K562 (cell line): ENCODE data around the gene OXSR1. TPM values are rescaled to one million over a fixed set of nuclear protein-coding genes. Genes with fewer than 3 reads are reported as not detected.

Experiments used
- ATAC-seq: fragments of 200-7000 bp; cut with Tn5 transposase; 3 replicates; pipeline ENCODE4 v1.9.1; 2020; ENCODE audit warnings: moderate library complexity
- BruUV-seq: library from RNA; stranded (reverse); fragments of 400-500 nt; replicated peaks from 2 replicates; lab custom pipeline; 2021; lab: Mats Ljungman, UMichigan
- CTCF ChIA-PET: fragments of 300-600 bp; formaldehyde crosslinking; extraction: SDS; loops from one replicate; lab custom pipeline; 2021; ENCODE audit warnings: low intra/inter-chr PET ratio; lab: Yijun Ruan, JAX
- POLR2A ChIA-PET: fragments of 300-600, 350-650 bp; sonication (Branson Sonifier 250); formaldehyde crosslinking; extraction: SDS; loops from one replicate; lab custom pipeline; 2021; ENCODE audit warnings: antibody characterized with exemption, inconsistent platforms; lab: Yijun Ruan, JAX
- DNase-seq, 4 experiments: peaks; one replicate each; pipeline versions ENCODE4 v3.0.0 to v3.0.0-alpha.2; 2011 to 2018; ENCODE audit warnings: low spot score in 3 of 4, mixed read lengths in 3 of 4; ENCODE audit errors: extremely low read depth in 1 of 4
- FAIRE-seq: peaks from 2 replicates; lab custom pipeline; 2011; peaks lifted over from hg19 to GRCh38; lab: Jason Lieb, UNC
- H2AFZ ChIP-seq: 2 replicates; pipeline ENCODE4 v1.6.0; 2011; ENCODE audit warnings: low read depth, low read length, control low read depth, inconsistent platforms
- H3K27ac ChIP-seq: fragments of 200-600 bp; 3 replicates; pipeline ENCODE4 v1.8.0; 2011; ENCODE audit warnings: low read depth, mild to moderate bottlenecking, control low read depth, inconsistent platforms, low read length, moderate library complexity, mixed read lengths; ENCODE audit errors: extremely low read depth
- H3K27me3 ChIP-seq, 2 experiments: fragments of 300-600 bp in 1 of 2; 2 replicates in 1 of 2; 3 replicates in 1 of 2; pipeline versions ENCODE4 v1.6.0 to v1.8.0; 2011; ENCODE audit warnings: inconsistent platforms in 2 of 2, low read length in 2 of 2, mild to moderate bottlenecking in 1 of 2, mixed read lengths in 1 of 2, moderate library complexity in 1 of 2; ENCODE audit not compliant: control insufficient read depth in 2 of 2, insufficient read depth in 2 of 2
- H3K36me3 ChIP-seq: fragments of 300-600 bp; 3 replicates; pipeline ENCODE4 v1.8.0; 2011; ENCODE audit warnings: mild to moderate bottlenecking, low read length, inconsistent platforms; ENCODE audit not compliant: control insufficient read depth, insufficient read depth
- H3K4me1 ChIP-seq, 2 experiments: fragments of 200-600 bp in 1 of 2; replicated peaks in 1 of 2; 2 replicates in 1 of 2; 3 replicates in 1 of 2; pipeline versions ENCODE4 v1.5.1 to v1.8.0; 2011; ENCODE audit warnings: inconsistent platforms in 2 of 2, low read length in 2 of 2, mild to moderate bottlenecking in 1 of 2, mixed read lengths in 1 of 2, moderate library complexity in 1 of 2; ENCODE audit not compliant: control insufficient read depth in 2 of 2, insufficient read depth in 2 of 2
- H3K4me2 ChIP-seq: 2 replicates; pipeline ENCODE4 v1.6.1; 2011; ENCODE audit warnings: low read length, control low read depth, inconsistent platforms, mixed read lengths; ENCODE audit not compliant: insufficient read depth
- H3K4me3 ChIP-seq: fragments of 200-600 bp; sonication (generic), shearing (Covaris generic); 2 replicates; pipeline ENCODE4 v1.5.1; 2016; ENCODE audit warnings: control low read depth, inconsistent platforms
- H3K79me2 ChIP-seq: fragments of 200-600 bp; 3 replicates; pipeline ENCODE4 v1.8.0; 2011; ENCODE audit warnings: low read length, inconsistent platforms; ENCODE audit not compliant: control insufficient read depth, insufficient read depth
- H3K9ac ChIP-seq, 2 experiments: 2 replicates each; pipeline versions ENCODE4 v1.6.0 to v1.6.1; 2011; ENCODE audit warnings: low read depth in 2 of 2, low read length in 2 of 2, control low read depth in 1 of 2, inconsistent platforms in 1 of 2, mild to moderate bottlenecking in 1 of 2, mixed read lengths in 1 of 2; ENCODE audit not compliant: insufficient read depth in 1 of 2
- H3K9me1 ChIP-seq: one replicate; pipeline ENCODE4 v1.6.0; 2011; ENCODE audit warnings: inconsistent platforms, mild to moderate bottlenecking, low read length, moderate library complexity; ENCODE audit not compliant: control insufficient read depth, insufficient read depth
- H3K9me3 ChIP-seq: replicated peaks from 2 replicates; pipeline ENCODE4 v1.5.1; 2011; ENCODE audit warnings: low read depth, low read length, inconsistent platforms; ENCODE audit not compliant: control insufficient read depth, insufficient read depth
- H4K20me1 ChIP-seq: replicated peaks from 2 replicates; pipeline ENCODE4 v1.6.1; 2011; ENCODE audit warnings: low read length, inconsistent platforms, mixed read lengths; ENCODE audit not compliant: control insufficient read depth, insufficient read depth
- ARID1B ChIP-seq: fragments of 450-650 bp; IDR thresholded peaks from 2 replicates; pipeline ENCODE4 v1.6.1; 2016; ENCODE audit warnings: antibody characterized with exemption, mild to moderate bottlenecking, inconsistent platforms
- CREM ChIP-seq: IDR thresholded peaks from 2 replicates; pipeline ENCODE4 v1.6.1; 2014; ENCODE audit warnings: antibody characterized with exemption, low read depth
- FOXK2 ChIP-seq, 2 experiments: fragments of 450-650 bp; IDR thresholded peaks in 1 of 2; conservative IDR thresholded peaks in 1 of 2; 2 replicates each; pipeline ENCODE4 v1.6.1; 2016; ENCODE audit warnings: low read depth in 2 of 2, mild to moderate bottlenecking in 1 of 2
- MYBL2 ChIP-seq, 2 experiments: fragments of 450-650 bp in 1 of 2; sonication (generic) in 1 of 2; formaldehyde crosslinking in 1 of 2; IDR thresholded peaks; 2 replicates each; pipeline versions ENCODE4 v1.6.1 to v1.8.1; 2017 to 2022; ENCODE audit warnings: borderline replicate concordance in 1 of 2, inconsistent platforms in 1 of 2, low read depth in 1 of 2, mild to moderate bottlenecking in 1 of 2, missing genetic modification reagents in 1 of 2, moderate library complexity in 1 of 2
- POLR2AphosphoS5 ChIP-seq: IDR thresholded peaks from 2 replicates; pipeline ENCODE4 v1.6.1; 2011; ENCODE audit warnings: mild to moderate bottlenecking, low read depth, low read length, moderate library complexity; ENCODE audit not compliant: control insufficient read depth, insufficient read depth
- PRMT5 ChIP-seq: sonication (generic); formaldehyde crosslinking; IDR thresholded peaks from 2 replicates; pipeline ENCODE4 v1.5.0; 2020; ENCODE audit warnings: missing genetic modification reagents
- RBM25 ChIP-seq: fragments of 200-400 bp; formaldehyde crosslinking; IDR thresholded peaks from 2 replicates; pipeline ENCODE4 v1.6.1; 2018; ENCODE audit warnings: low read length, low read depth, moderate library complexity; ENCODE audit not compliant: severe bottlenecking
- RREB1 ChIP-seq: fragments of 250-450 bp; sonication (Bioruptor Pico); IDR thresholded peaks from 2 replicates; pipeline ENCODE4 v1.4.0; 2020
- SRSF9 ChIP-seq: fragments of 200-400 bp; formaldehyde crosslinking; IDR thresholded peaks from 2 replicates; pipeline ENCODE4 v1.6.1; 2017; ENCODE audit warnings: low read depth, low read length, borderline replicate concordance
- TAF7 ChIP-seq: fragments of 450-650 bp; IDR thresholded peaks from 2 replicates; pipeline ENCODE4 v1.6.1; 2016; ENCODE audit warnings: missing genetic modification characterization, missing compliant biosample characterization
- ZEB2 ChIP-seq: fragments of 450-650 bp; IDR thresholded peaks from 2 replicates; pipeline ENCODE4 v1.6.1; 2016
- ZNF143 ChIP-seq: sonication (generic); formaldehyde crosslinking; IDR thresholded peaks from 2 replicates; pipeline ENCODE4 v1.9.0; 2022; ENCODE audit warnings: mild to moderate bottlenecking, missing genetic modification reagents
- ZNF184 ChIP-seq: sonication (generic); formaldehyde crosslinking; IDR thresholded peaks from 2 replicates; pipeline ENCODE4 v1.5.0; 2020; ENCODE audit warnings: missing genetic modification reagents
- WGBS: fragments of 100-300 bp; shearing (Covaris generic); methylation state at CpG from one replicate; pipeline ENCODE4 v1.1.6; 2016; ENCODE audit warnings: low coverage, mixed read lengths; ENCODE audit not compliant: insufficient coverage; ENCODE audit errors: missing lambda C conversion rate; 5-methylcytosine and 5-hydroxymethylcytosine counted together
- in situ Hi-C: fragments of 300-500 bp; cut with MboI; formaldehyde crosslinking; loops from 4 replicates; pipeline ENCODE4 v1.15.0; 2018; ENCODE audit warnings: inconsistent platforms, mixed read lengths
- intact Hi-C: fragments of 100-400 bp; cut with micrococcal nuclease; formaldehyde crosslinking; loops from 2 replicates; pipeline ENCODE4 v1.14.2; 2022
- polyA plus RNA-seq, 8 experiments: library from polyadenylated mRNA; depleted of rRNA in 4 of 8; stranded (reverse) in 5 of 8; unstranded in 3 of 8; fragments of >200 nt; fragmentation: Nextera tagmentation in 2 of 8; fragmentation: Illumina TruSeq in 1 of 8; extraction: Ambion mirVana in 2 of 8; extraction: Trizol in 1 of 8; gene quantifications; 2 replicates each; pipeline versions ENCODE4 v1.2.1 to v1.2.3, GENCODE V29; 2011 to 2014; ENCODE audit warnings: inconsistent platforms in 1 of 8, missing spikeins in 1 of 8
- total RNA-seq, 7 experiments: library from RNA; depleted of rRNA in 6 of 7; stranded (reverse); fragments of >200 nt in 6 of 7; fragmentation: Illumina TruSeq in 2 of 7; extraction: Trizol in 2 of 7; gene quantifications; 2 replicates each; pipeline versions ENCODE4 v1.2.1 to v1.2.3, GENCODE V29; 2011 to 2021; ENCODE audit warnings: low replicate concordance in 1 of 7
- TF ChIP-seq, protein P1 (sequence below), 2 experiments: fragments of 250-450 bp in 1 of 2; fragments of 450-650 bp in 1 of 2; sonication (Bioruptor Pico) in 1 of 2; IDR thresholded peaks; 2 replicates each; pipeline versions ENCODE4 v1.6.1 to v1.8.0; 2016 to 2021; ENCODE audit warnings: mild to moderate bottlenecking in 2 of 2, moderate library complexity in 2 of 2, missing compliant biosample characterization in 1 of 2, missing genetic modification characterization in 1 of 2
- TF ChIP-seq, protein P2 (sequence below): sonication (generic); formaldehyde crosslinking; IDR thresholded peaks from 2 replicates; pipeline ENCODE4 v1.5.0; 2020; ENCODE audit warnings: missing genetic modification reagents

The OXSR1 gene
- total and polyA plus RNA-seq, 9 of the 15 experiments (the other 6 are each of a cell fraction or from before 2014, with no cell fraction given), result 15.7 to 87.6 (median 48.7) TPM

- Histone ChIP-seq H3K9me3 (no peaks in the 10 kb centered on the region), H2AFZ (peak overlapping the region; percentile 88), H3K27ac (peak overlapping the region; percentile 66), H4K20me1 (peaks cover 4% of the 10 kb centered on the region; the same call in 1 of the 2 replicates), H3K4me2 (peak overlapping the region; percentile 88), H3K4me1 (peaks cover 18 to 33% of the 10 kb centered on the region in 2 experiments; a peak in 4 of 5 replicates), H3K27me3 (no peaks in the 10 kb centered on the region; a peak in 1 of 5 replicates), H3K36me3 (peaks cover 59% of the 10 kb centered on the region), H3K9me1 (no peaks in the 10 kb centered on the region), H3K4me3 (peak overlapping the region; percentile 90), H3K79me2 (peaks cover 43% of the 10 kb centered on the region), H3K9ac (peak overlapping the region; percentile 77 to 97)
- ATAC-seq (peak; percentile 5), DNase-seq (peak; percentile 46 to 57 (median 55)), FAIRE-seq (peak; percentile 26)
- under 1% methylated on average over 20 of the region's 20 CpGs for WGBS
- CTCF ChIA-PET, result no interaction called here
- POLR2A ChIA-PET, result interaction anchor here (0.7 to 5.0 kb wide), 10 partner anchors 10 to 223 kb away, joined by 3 to 55 read pairs (median 4); partner anchors contain the start of gene OXSR1
- no TSS peak for BruUV-seq
- in situ Hi-C loops, result loop anchor here (10.0 kb wide), 2 partner anchors 208 to 338 kb away; partner anchors contain the start of gene XYLB
- intact Hi-C loops, result loop anchor here (5.0 to 10.0 kb wide), 5 partner anchors 88 to 518 kb away; partner anchors contain the start of gene XYLB
- TF ChIP-seq PRMT5 (no peak), SRSF9 (no peak), MYBL2 (IDR thresholded peaks at IDR 0.05; ENCODE audit: low read depth) (no peak), MYBL2 (CRISPR knock-in tag; IDR thresholded peaks at IDR 0.05; ENCODE audit: borderline replicate concordance) (no peak), CREM (no peak), ARID1B (no peak; the same call in 1 of the 2 replicates), TAF7 (tag) (no peak), ZEB2 (no peak), ZNF184 (CRISPR knock-in tag) (no peak), RREB1 (CRISPR knock-in tag) (no peak), ZNF143 (no peak; the same call in 1 of the 2 replicates), RBM25 (no peak), FOXK2 (conservative IDR thresholded peaks at IDR 0.05 in 1 of 2, IDR thresholded peaks at IDR 0.05 in 1 of 2; ENCODE audit: low read depth in 2 of 2) (no peak), POLR2AphosphoS5 (no peak)
- TF ChIP-seq, protein P1, sequence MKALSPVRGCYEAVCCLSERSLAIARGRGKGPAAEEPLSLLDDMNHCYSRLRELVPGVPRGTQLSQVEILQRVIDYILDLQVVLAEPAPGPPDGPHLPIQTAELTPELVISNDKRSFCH (CRISPR knock-in tag; IDR thresholded peaks at IDR 0.05), result no peak
- TF ChIP-seq, protein P1 (tag; IDR thresholded peaks at IDR 0.05), result 0 out of 2 replicates have a peak, but pooled peaks have one; percentile 59
- TF ChIP-seq, protein P2, sequence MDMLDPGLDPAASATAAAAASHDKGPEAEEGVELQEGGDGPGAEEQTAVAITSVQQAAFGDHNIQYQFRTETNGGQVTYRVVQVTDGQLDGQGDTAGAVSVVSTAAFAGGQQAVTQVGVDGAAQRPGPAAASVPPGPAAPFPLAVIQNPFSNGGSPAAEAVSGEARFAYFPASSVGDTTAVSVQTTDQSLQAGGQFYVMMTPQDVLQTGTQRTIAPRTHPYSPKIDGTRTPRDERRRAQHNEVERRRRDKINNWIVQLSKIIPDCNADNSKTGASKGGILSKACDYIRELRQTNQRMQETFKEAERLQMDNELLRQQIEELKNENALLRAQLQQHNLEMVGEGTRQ (CRISPR knock-in tag), result no peak
These were observed 29.0 kb upstream of the OXSR1 start for GRCh38 chr3:38136393-38136776.
